Activated naive CD4-positive, alpha-beta T cell treated with anti-CD3 and anti-CD28 coated beads, Interleukin-2, amount 50 U/mL, for 16 hours (primary cell): ENCODE measurements around the gene SEPTIN11.

Source experiments
- DNase-seq: peaks from one replicate; pipeline ENCODE4 v3.0.0-alpha.2; 2020

Gene SEPTIN11

DNA sequence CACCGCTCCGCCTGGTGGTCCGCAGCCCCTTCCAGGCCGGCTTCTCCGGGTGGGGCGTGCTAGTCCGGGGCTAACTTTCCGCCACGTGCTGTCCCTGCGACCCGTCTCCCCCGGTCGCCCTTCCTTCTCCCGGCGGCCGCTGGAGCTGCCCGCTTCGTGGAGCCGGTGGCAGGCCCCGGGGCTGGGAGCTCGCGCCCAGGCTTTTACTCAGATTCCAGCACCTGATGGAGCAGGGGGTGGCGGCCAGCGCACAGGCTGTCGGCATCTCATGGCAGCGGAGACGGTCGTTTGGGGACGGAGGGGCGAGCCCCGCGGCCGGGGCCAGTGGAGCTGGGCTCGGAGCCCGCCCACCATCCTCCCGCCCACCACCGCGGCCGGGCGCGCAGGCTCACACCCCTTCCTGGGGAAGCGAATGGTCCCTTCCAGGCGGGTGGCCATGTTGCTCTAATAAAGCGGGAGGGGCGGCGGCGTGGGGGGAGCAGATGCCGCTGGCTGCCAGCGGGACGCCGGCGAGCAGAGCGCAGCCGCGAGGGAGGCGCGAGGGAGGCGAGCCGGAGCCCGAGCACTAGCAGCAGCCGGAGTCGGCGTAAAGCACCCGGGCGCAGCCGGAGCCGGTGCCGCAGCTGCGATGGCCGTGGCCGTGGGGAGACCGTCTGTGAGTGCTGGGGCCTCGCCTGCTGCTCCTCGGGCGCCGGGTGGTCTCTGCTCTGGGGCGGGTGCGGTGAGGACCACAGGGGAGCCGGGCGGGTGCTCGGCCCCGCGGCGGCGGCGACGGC, at the start of gene SEPTIN11:
Gene SEPTIN11 (plus strand): TSS at position 477 of the 776 bp plus-strand sequence. CDS start 152 bp downstream, at position 629.
- DNase-seq, result peak; percentile 84

- DNase-seq, result no peak
Observed at GRCh38 chr4:76902233-76902890, 47.2 kb upstream of the SEPTIN11 start.

GRCh38 chr4:76904646-76905190, 44.8 kb upstream of the SEPTIN11 start:
- DNase-seq, result no peak

GRCh38 chr4:76905521-76905920, 44.0 kb upstream of the SEPTIN11 start:
- no peak for DNase-seq

DNA sequence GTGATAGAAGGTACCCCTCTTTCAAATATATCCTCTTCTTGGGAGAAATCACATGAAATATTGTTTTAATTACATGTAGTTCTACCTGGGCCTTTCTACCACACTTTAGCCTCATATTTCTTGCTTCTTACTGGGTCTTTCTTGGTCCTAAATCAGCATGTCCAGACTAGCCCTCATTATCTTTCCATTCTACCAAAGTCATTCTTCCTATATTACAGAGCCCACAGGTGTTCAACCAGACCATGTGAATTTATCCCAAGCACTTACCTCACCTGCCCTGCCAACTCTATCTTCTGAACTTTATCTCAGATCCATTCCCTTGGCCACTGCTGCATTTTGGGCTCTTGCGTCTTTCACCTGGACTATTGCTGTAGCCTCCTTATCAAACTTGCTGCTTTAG, 39.8 kb upstream of the SEPTIN11 start:
- DNase-seq, result no peak

- no peak for DNase-seq
Observed at GRCh38 chr4:76920715-76921114, 28.8 kb upstream of the SEPTIN11 start.

DNA sequence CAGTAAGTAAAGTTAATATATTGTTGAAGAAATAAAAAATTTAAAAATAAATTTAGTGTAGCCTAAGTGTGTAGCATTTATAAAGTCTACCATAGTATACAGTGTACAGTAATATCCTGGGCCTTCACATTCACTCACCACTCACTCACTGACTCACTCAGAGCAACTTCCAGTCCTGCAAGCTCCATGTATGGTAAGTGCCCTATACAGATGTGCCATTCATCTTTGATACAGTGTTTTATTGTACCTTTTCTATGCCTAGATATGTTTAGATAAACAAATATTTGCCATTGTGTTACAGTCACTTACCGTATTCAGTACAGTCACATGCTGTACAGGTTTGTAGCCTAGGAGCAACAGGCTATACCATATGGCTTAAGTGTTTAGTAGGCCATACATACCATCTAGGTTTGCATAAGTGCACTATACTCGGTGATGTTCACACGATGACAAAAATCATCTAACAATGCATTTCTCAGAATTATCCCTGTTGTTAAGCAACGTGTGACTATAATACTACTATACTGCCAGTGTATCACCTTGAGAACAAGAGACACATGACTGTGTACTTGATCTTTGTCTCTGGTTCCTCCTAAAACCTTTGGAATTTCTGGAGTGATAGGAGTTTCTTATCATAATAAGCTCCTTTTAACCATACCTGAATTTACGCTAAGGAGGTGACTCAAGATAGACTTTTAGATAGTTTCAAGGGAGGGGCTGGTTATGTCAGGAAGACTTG, 25.8 kb upstream of the SEPTIN11 start:
- no peak for DNase-seq

GRCh38 chr4:76926841-76927240, 22.7 kb upstream of the SEPTIN11 start:
- no peak for DNase-seq

DNA sequence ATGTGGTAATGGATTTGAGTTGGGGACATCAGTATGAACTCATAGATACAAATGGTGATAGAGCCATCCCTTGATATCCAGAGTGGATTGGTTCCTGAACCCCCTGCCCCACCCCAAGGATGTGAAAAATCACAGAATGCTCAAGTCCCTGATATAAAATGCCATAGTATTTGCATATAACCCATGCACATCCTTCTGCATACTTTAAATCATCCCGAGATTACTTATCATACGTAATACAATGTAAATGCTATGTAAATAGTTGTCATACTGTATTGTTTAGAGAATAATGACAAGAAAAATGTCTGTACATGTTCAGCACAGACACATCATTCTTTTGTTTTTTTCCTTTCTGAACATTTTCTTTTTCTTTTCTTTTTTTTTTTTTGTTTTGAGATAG, 18.9 kb upstream of the SEPTIN11 start:
- DNase-seq, result no peak

- DNase-seq, result no peak
Observed at GRCh38 chr4:76931087-76931486, 18.5 kb upstream of the SEPTIN11 start.

DNA sequence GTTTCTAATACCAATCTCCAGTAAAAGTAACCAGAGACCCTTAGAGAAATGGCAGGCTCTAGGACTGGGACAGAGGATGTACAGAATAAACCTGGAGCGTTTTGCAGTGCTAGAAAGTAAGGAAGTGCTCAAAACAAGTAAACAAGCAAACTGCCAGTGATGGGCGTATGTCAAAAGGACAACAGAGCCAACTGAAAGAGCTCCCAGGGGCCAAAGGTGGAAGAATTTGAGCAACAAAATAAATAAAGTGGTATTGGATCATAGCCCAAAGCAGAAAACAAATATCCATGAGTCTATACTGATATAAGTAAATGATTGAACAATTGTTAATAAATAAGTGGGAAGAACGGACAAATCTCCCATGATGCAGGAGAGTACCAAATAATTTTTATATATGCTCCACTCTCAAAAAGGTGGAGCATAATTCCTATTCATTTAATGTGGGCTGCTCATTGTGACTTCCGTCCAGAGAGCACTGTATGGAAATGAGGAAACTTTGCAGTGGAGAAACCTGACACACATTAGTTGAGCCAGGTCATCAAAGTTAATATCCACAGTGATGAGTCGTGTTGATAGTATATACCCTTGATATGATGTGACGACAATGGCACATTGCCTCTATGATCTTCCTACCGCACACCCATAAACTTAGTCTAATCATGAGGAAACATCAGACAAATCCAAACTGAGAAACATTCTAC, 17.8 kb upstream of the SEPTIN11 start:
- no peak for DNase-seq

DNA sequence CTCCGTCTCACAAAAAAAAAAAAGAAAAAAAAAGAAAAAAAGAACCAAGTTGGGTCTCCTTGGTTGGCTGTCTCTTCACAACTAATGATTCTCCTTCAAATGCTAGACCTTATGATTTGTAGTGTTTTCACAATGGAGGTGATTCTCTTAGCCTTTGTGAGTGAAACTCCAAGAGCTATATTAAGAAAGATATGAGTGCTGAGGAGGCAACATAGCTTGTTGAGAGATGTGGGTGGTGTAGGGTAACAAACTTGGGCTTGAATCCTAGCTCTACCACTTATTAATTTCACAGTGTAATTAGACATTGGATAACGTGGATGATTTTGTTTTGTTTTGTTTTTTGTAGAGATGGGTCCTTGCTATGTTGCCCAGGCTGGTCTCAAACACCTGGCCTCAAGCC, 10.4 kb upstream of the SEPTIN11 start:
- no peak for DNase-seq

- DNase-seq, result no peak
Observed at GRCh38 chr4:76943129-76943620, 6.4 kb upstream of the SEPTIN11 start.

DNA sequence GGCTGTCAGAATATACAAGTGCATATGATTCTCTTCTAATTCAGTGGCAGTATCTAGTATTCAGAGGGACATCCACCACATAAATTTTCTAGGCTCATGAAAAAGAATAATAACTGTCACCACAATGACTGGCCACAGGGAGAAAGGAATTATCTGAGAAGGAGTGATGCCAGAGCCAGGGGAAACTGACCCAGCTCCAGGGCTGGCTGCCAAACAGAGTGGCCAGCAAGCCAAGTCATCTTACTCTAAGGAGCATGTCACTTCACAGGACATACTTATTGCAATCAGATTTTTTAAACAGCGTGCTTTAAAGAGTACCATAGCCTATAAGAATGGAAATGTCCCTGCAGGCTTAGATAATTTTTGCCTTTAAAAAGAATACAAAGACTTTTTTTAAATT, 5.8 kb upstream of the SEPTIN11 start:
- DNase-seq, result no peak

- DNase-seq, result no peak
Observed at GRCh38 chr4:76947369-76947768, 2.2 kb upstream of the SEPTIN11 start.

DNA sequence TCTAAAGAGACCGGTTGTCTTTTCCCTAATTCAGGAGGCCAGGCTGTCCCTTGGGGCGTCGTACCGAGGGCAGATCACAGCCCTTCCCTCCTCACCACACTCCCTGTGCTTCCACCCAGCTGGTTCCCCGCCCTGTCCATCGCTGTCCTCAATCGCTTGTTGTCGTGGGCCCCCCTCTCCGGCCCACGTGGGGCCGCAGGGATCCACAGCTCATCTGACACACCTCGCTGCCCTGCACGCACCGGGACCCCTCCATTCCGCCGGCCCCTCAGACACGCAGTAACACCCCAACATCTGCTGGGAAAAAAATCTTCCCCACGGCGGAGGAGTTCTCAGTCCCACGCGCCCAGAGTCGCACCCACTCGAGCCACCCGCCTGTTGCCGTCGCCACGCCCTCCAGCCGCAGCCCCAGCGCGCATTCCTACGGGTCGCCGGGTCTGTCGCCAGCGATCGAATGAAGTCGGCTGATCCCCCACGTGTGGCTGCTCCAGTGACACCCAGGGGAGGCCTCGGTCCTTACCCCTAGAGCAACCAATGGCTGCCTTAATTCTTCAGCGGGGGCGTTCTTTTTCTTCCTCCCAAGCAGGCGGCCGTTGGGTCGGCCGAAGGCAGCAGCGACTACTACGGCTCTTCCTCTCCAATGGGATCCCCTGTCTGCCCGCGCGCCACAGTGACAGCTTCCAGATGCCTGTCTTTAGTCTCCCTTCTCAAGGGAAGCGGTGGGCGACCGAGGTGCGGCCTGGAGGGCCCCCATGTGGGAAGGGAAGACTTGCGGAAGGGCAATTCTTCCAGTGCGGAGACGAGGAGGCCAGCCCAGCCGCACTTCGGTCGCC, 893 bp upstream of the SEPTIN11 start:
- DNase-seq, result peak; percentile 60

DNA sequence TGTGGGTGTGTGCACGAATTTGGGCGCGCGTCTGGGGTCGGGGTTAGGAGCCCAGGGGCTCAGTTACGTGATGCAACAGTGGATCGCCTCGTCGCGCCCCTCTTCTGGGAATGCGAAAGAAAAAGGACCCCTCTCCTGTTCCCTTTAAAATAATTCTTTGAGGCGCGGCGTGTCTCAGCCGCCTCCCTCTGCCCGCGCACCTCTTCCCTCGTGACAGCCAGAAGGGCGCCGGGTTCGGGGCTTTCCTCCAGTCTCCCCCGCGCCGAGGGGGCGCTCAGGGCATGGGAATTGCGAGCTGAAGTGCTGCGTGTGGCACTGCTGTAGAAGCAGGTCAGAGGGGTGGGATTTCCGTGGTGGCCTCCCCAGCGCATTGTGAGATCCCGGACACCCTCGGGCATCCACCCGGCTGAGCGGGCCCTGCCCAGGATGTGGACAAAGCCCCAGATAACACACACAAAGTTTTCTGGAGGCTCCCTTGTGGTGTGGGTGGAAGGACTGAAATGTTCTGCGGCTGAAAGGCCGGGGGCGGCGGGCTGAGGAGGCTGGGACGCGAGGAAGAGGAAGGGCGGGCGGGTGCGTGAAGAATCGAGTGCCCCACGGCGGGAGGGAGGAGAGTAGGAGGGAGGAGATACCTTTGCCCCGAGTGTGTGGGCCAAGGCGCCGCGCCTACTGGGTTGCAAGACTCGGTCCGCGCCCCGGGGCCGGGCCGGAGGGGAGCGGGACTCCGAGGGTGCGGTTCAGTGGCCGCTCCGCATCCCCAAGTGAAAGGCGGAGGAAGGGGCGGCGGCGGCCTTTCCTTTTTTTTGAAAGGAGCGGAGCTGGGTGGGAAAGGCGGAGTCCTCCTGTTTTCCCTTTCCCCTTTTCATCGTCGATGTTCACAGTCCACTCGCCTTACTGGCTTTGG, 752 bp downstream of the SEPTIN11 start:
- DNase-seq, result peak; percentile 60

GRCh38 chr4:76950956-76951671, 1.6 kb downstream of the SEPTIN11 start:
- peak; percentile 14 for DNase-seq

- no peak for DNase-seq
Observed at GRCh38 chr4:76951672-76952010, 2.1 kb downstream of the SEPTIN11 start.

- no peak for DNase-seq
Observed at GRCh38 chr4:76952071-76952470, 2.5 kb downstream of the SEPTIN11 start.
